K562 (cell line): ENCODE results near the gene SEMA5A. TPM values are rescaled to one million over a fixed set of nuclear protein-coding genes. Genes with fewer than 3 reads are reported as not detected.

Source experiments
- ATAC-seq: fragments of 200-7000 bp; cut with Tn5 transposase; 3 replicates; pipeline ENCODE4 v1.9.1; 2020; ENCODE audit warnings: moderate library complexity
- BruUV-seq: library from RNA; stranded (reverse); fragments of 400-500 nt; replicated peaks from 2 replicates; lab custom pipeline; 2021; lab: Mats Ljungman, UMichigan
- CTCF ChIA-PET: fragments of 300-600 bp; formaldehyde crosslinking; extraction: SDS; loops from one replicate; lab custom pipeline; 2021; ENCODE audit warnings: low intra/inter-chr PET ratio; lab: Yijun Ruan, JAX
- POLR2A ChIA-PET: fragments of 300-600, 350-650 bp; sonication (Branson Sonifier 250); formaldehyde crosslinking; extraction: SDS; loops from one replicate; lab custom pipeline; 2021; ENCODE audit warnings: antibody characterized with exemption, inconsistent platforms; lab: Yijun Ruan, JAX
- DNase-seq, 4 experiments: peaks; one replicate each; pipeline versions ENCODE4 v3.0.0 to v3.0.0-alpha.2; 2011 to 2018; ENCODE audit warnings: low spot score in 3 of 4, mixed read lengths in 3 of 4; ENCODE audit errors: extremely low read depth in 1 of 4
- FAIRE-seq: peaks from 2 replicates; lab custom pipeline; 2011; peaks lifted over from hg19 to GRCh38; lab: Jason Lieb, UNC
- H2AFZ ChIP-seq: 2 replicates; pipeline ENCODE4 v1.6.0; 2011; ENCODE audit warnings: low read depth, low read length, control low read depth, inconsistent platforms
- H3K27ac ChIP-seq: fragments of 200-600 bp; 3 replicates; pipeline ENCODE4 v1.8.0; 2011; ENCODE audit warnings: low read depth, mild to moderate bottlenecking, control low read depth, inconsistent platforms, low read length, moderate library complexity, mixed read lengths; ENCODE audit errors: extremely low read depth
- H3K27me3 ChIP-seq, 2 experiments: fragments of 300-600 bp in 1 of 2; 2 replicates in 1 of 2; 3 replicates in 1 of 2; pipeline versions ENCODE4 v1.6.0 to v1.8.0; 2011; ENCODE audit warnings: inconsistent platforms in 2 of 2, low read length in 2 of 2, mild to moderate bottlenecking in 1 of 2, mixed read lengths in 1 of 2, moderate library complexity in 1 of 2; ENCODE audit not compliant: control insufficient read depth in 2 of 2, insufficient read depth in 2 of 2
- H3K36me3 ChIP-seq: fragments of 300-600 bp; 3 replicates; pipeline ENCODE4 v1.8.0; 2011; ENCODE audit warnings: mild to moderate bottlenecking, low read length, inconsistent platforms; ENCODE audit not compliant: control insufficient read depth, insufficient read depth
- H3K4me1 ChIP-seq, 2 experiments: fragments of 200-600 bp in 1 of 2; replicated peaks in 1 of 2; 2 replicates in 1 of 2; 3 replicates in 1 of 2; pipeline versions ENCODE4 v1.5.1 to v1.8.0; 2011; ENCODE audit warnings: inconsistent platforms in 2 of 2, low read length in 2 of 2, mild to moderate bottlenecking in 1 of 2, mixed read lengths in 1 of 2, moderate library complexity in 1 of 2; ENCODE audit not compliant: control insufficient read depth in 2 of 2, insufficient read depth in 2 of 2
- H3K4me2 ChIP-seq: 2 replicates; pipeline ENCODE4 v1.6.1; 2011; ENCODE audit warnings: low read length, control low read depth, inconsistent platforms, mixed read lengths; ENCODE audit not compliant: insufficient read depth
- H3K4me3 ChIP-seq: fragments of 200-600 bp; sonication (generic), shearing (Covaris generic); 2 replicates; pipeline ENCODE4 v1.5.1; 2016; ENCODE audit warnings: control low read depth, inconsistent platforms
- H3K79me2 ChIP-seq: fragments of 200-600 bp; 3 replicates; pipeline ENCODE4 v1.8.0; 2011; ENCODE audit warnings: low read length, inconsistent platforms; ENCODE audit not compliant: control insufficient read depth, insufficient read depth
- H3K9ac ChIP-seq, 2 experiments: 2 replicates each; pipeline versions ENCODE4 v1.6.0 to v1.6.1; 2011; ENCODE audit warnings: low read depth in 2 of 2, low read length in 2 of 2, control low read depth in 1 of 2, inconsistent platforms in 1 of 2, mild to moderate bottlenecking in 1 of 2, mixed read lengths in 1 of 2; ENCODE audit not compliant: insufficient read depth in 1 of 2
- H3K9me1 ChIP-seq: one replicate; pipeline ENCODE4 v1.6.0; 2011; ENCODE audit warnings: inconsistent platforms, mild to moderate bottlenecking, low read length, moderate library complexity; ENCODE audit not compliant: control insufficient read depth, insufficient read depth
- H3K9me3 ChIP-seq: replicated peaks from 2 replicates; pipeline ENCODE4 v1.5.1; 2011; ENCODE audit warnings: low read depth, low read length, inconsistent platforms; ENCODE audit not compliant: control insufficient read depth, insufficient read depth
- H4K20me1 ChIP-seq: replicated peaks from 2 replicates; pipeline ENCODE4 v1.6.1; 2011; ENCODE audit warnings: low read length, inconsistent platforms, mixed read lengths; ENCODE audit not compliant: control insufficient read depth, insufficient read depth
- CSDE1 ChIP-seq, 2 experiments: fragments of 450-650 bp; IDR thresholded peaks; 2 replicates each; pipeline ENCODE4 v1.6.1; 2016; ENCODE audit warnings: mild to moderate bottlenecking in 1 of 2
- ELF2 ChIP-seq: fragments of 250-450 bp; sonication (Bioruptor Pico); IDR thresholded peaks from 2 replicates; pipeline ENCODE4 v1.5.0; 2021; ENCODE audit warnings: mild to moderate bottlenecking
- IFI16 ChIP-seq: fragments of 250-450 bp; sonication (Bioruptor Pico); IDR thresholded peaks from 2 replicates; pipeline ENCODE4 v2.1.2; 2022; ENCODE audit warnings: mild to moderate bottlenecking, inconsistent platforms
- MCM3 ChIP-seq: fragments of 450-650 bp; IDR thresholded peaks from 2 replicates; pipeline ENCODE4 v1.6.1; 2016
- OTX1 ChIP-seq: fragments of 450-650 bp; formaldehyde crosslinking; IDR thresholded peaks from 2 replicates; pipeline ENCODE4 v1.4.0; 2022; ENCODE audit warnings: mild to moderate bottlenecking
- ZBTB43 ChIP-seq: sonication (generic); formaldehyde crosslinking; IDR thresholded peaks from 2 replicates; pipeline ENCODE4 v1.8.0; 2023; ENCODE audit warnings: mild to moderate bottlenecking, missing genetic modification reagents
- ZNF436 ChIP-seq: fragments of 250-450, 450-650 bp; sonication (Bioruptor Pico); formaldehyde crosslinking; IDR thresholded peaks from 2 replicates; pipeline ENCODE4 v1.7.0; 2020; ENCODE audit warnings: mild to moderate bottlenecking
- ZNF644 ChIP-seq: fragments of 200-800 bp; sonication (Bioruptor generic); IDR thresholded peaks from 2 replicates; pipeline ENCODE4 v1.6.1; 2016; ENCODE audit warnings: low read depth, missing genetic modification characterization, missing compliant biosample characterization
- WGBS: fragments of 100-300 bp; shearing (Covaris generic); methylation state at CpG from one replicate; pipeline ENCODE4 v1.1.6; 2016; ENCODE audit warnings: low coverage, mixed read lengths; ENCODE audit not compliant: insufficient coverage; ENCODE audit errors: missing lambda C conversion rate; 5-methylcytosine and 5-hydroxymethylcytosine counted together
- in situ Hi-C: fragments of 300-500 bp; cut with MboI; formaldehyde crosslinking; loops from 4 replicates; pipeline ENCODE4 v1.15.0; 2018; ENCODE audit warnings: inconsistent platforms, mixed read lengths
- intact Hi-C: fragments of 100-400 bp; cut with micrococcal nuclease; formaldehyde crosslinking; loops from 2 replicates; pipeline ENCODE4 v1.14.2; 2022
- polyA plus RNA-seq, 8 experiments: library from polyadenylated mRNA; depleted of rRNA in 4 of 8; stranded (reverse) in 5 of 8; unstranded in 3 of 8; fragments of >200 nt; fragmentation: Nextera tagmentation in 2 of 8; fragmentation: Illumina TruSeq in 1 of 8; extraction: Ambion mirVana in 2 of 8; extraction: Trizol in 1 of 8; gene quantifications; 2 replicates each; pipeline versions ENCODE4 v1.2.1 to v1.2.3, GENCODE V29; 2011 to 2014; ENCODE audit warnings: inconsistent platforms in 1 of 8, missing spikeins in 1 of 8
- total RNA-seq, 7 experiments: library from RNA; depleted of rRNA in 6 of 7; stranded (reverse); fragments of >200 nt in 6 of 7; fragmentation: Illumina TruSeq in 2 of 7; extraction: Trizol in 2 of 7; gene quantifications; 2 replicates each; pipeline versions ENCODE4 v1.2.1 to v1.2.3, GENCODE V29; 2011 to 2021; ENCODE audit warnings: low replicate concordance in 1 of 7

SEMA5A gene
- total and polyA plus RNA-seq, 9 of the 15 experiments (the other 6 are each of a cell fraction or from before 2014, with no cell fraction given), result 0.02 TPM; not detected in 8

GRCh38 chr5:9082996-9083395 is 462.9 kb downstream of the SEMA5A start:
- Histone ChIP-seq H3K9me1 (no peaks in the 10 kb centered on the region), H4K20me1 (no peaks in the 10 kb centered on the region), H3K4me2 (no peak overlapping the region), H3K4me1 (no peaks in the 10 kb centered on the region), H3K9me3 (no peaks in the 10 kb centered on the region; the same call in 1 of the 2 replicates), H3K79me2 (no peaks in the 10 kb centered on the region), H3K27me3 (no peaks in the 10 kb centered on the region), H3K27ac (no peak overlapping the region), H3K36me3 (no peaks in the 10 kb centered on the region), H3K4me3 (no peak overlapping the region), H3K9ac (no peak overlapping the region), H2AFZ (no peak overlapping the region)
- ATAC-seq (no peak), FAIRE-seq (no peak), DNase-seq (no peak)
- CTCF ChIA-PET, result no interaction called here
- WGBS, result 0% methylated on average over 1 of the region's 1 CpG
- TF ChIP-seq ZNF436, result no peak
- no peak for TF ChIP-seq ELF2 (CRISPR knock-in tag)
- no peak for TF ChIP-seq ZBTB43
- no peak for TF ChIP-seq OTX1
- no peak for TF ChIP-seq CSDE1 (IDR thresholded peaks at IDR 0.05)
- TF ChIP-seq MCM3, result no peak
- no peak for TF ChIP-seq IFI16 (CRISPR knock-in tag)
- no peak for TF ChIP-seq ZNF644 (tag)
- intact Hi-C loops, result no loop called here
- POLR2A ChIA-PET, result no interaction called here
- BruUV-seq, result no TSS peak
- in situ Hi-C loops, result no loop called here
